SH-SY5Y (cell line): ENCODE results near the gene ETV7.

Experiments used
- GATA2 ChIP-seq: IDR thresholded peaks from 2 replicates; pipeline ENCODE4 v1.6.1; 2011; ENCODE audit warnings: mild to moderate bottlenecking, low read depth, low read length
- GATA3 ChIP-seq: IDR thresholded peaks from 2 replicates; pipeline ENCODE4 v1.6.1; 2011; ENCODE audit warnings: low read depth, mild to moderate bottlenecking, low read length, moderate library complexity

GRCh38 chr6:36423101-36423824 lies 35.8 kb upstream of the ETV7 start:
- no peak for TF ChIP-seq GATA3
- no peak for TF ChIP-seq GATA2
